Measurements from ENCODE around the gene FANCB. TPM values are rescaled to one million over a fixed set of nuclear protein-coding genes. Genes with fewer than 3 reads are reported as not detected.
A peak's percentile ranks its signal among the peaks of the same experiment; 100 is the strongest.

FANCB gene
- total and polyA plus RNA-seq, 2 donors (not counting 1 experiment from before 2014, with no cell fraction given): 3.1 to 3.9 TPM

DNA sequence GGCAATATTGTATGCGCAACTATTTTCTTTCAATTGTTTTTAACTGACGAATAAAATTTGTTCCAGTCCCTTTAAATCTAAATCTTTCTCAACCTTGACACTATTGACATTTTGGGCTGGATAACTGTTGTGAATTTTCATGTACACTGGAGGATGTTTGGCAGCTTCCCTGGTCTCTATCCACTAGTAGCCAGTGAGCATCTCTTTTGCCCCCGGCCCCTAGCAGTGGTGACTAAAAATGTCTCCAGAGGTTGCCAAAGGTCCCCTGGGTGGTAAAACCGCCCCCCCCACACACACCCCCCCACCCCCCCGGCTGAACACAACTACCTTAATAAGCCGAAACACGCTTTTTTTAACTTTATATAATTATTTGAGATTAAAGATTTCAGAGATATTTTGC, 514 bp downstream of the FANCB start:
- peak overlapping the region in 4 of 5 experiments; percentile 61 to 74 (median 68) for H3K4me3 ChIP-seq (ENCODE audit: control extremely low read depth in 1 of 5, extremely low read depth in 1 of 5, insufficient read depth in 1 of 5, low read depth in 2 of 5, low read length in 4 of 5)
- peaks cover 7 to 11% of the 10 kb centered on the region in 2 donors for H3K4me1 ChIP-seq (ENCODE audit: control insufficient read depth in 2 of 2, insufficient read depth in 2 of 2, low read length in 2 of 2)
- DNase-seq (no peak), ATAC-seq (ENCODE audit: low read depth) (no peak)
- H2AFZ ChIP-seq (ENCODE audit: insufficient read depth, low read depth, low read length, poor library complexity, severe bottlenecking): peak overlapping the region; percentile 79
- Mint-ChIP-seq H3K4me3 (peak overlapping the region; percentile 92), H3K4me1 (peaks cover 12% of the 10 kb centered on the region), H3K27ac (no peak overlapping the region), H3K27me3 (no peaks in the 10 kb centered on the region), H3K9me3 (ENCODE audit: insufficient read depth) (no peaks in the 10 kb centered on the region)
- POLR2A ChIA-PET: interaction anchor here (0.6 to 0.7 kb wide), 2 partner anchors 866 to 885 kb away, joined by 3 to 7 read pairs; partner anchors contain the start of gene CA5B
- peak overlapping the region in 1 of 2 donors; percentile 74 for H3K27ac ChIP-seq (ENCODE audit: low read length in 2 of 2)
- CTCF ChIA-PET: no interaction called here
- intact Hi-C loops (cut with micrococcal nuclease): loop anchor here (2.0 to 10.0 kb wide), 4 partner anchors 200 to 982 kb away; partner anchors contain the start of genes AP1S2 and ZRSR2
- no peaks in the 10 kb centered on the region for H3K9me3 ChIP-seq (ENCODE audit: control extremely low read depth in 1 of 3, control insufficient read depth in 2 of 3, insufficient read depth in 1 of 3, low read length in 2 of 3)
- WGBS (ENCODE audit: insufficient coverage): no CpG with 5 or more reads among the region's 7 CpGs
- H3K27me3 ChIP-seq (replicated peaks in 1 of 4; ENCODE audit: control extremely low read depth in 1 of 4, control insufficient read depth in 3 of 4, insufficient read depth in 4 of 4, low read length in 3 of 4): no peaks in the 10 kb centered on the region
- H4K20me1 ChIP-seq (ENCODE audit: control insufficient read depth, insufficient read depth, low read length, poor library complexity, severe bottlenecking): no peaks in the 10 kb centered on the region
- no peak for TF ChIP-seq EZH2 (IDR thresholded peaks at IDR 0.05; ENCODE audit: borderline replicate concordance, insufficient read depth, low read depth, low read length, poor library complexity, severe bottlenecking)
- TF ChIP-seq, protein P1, sequence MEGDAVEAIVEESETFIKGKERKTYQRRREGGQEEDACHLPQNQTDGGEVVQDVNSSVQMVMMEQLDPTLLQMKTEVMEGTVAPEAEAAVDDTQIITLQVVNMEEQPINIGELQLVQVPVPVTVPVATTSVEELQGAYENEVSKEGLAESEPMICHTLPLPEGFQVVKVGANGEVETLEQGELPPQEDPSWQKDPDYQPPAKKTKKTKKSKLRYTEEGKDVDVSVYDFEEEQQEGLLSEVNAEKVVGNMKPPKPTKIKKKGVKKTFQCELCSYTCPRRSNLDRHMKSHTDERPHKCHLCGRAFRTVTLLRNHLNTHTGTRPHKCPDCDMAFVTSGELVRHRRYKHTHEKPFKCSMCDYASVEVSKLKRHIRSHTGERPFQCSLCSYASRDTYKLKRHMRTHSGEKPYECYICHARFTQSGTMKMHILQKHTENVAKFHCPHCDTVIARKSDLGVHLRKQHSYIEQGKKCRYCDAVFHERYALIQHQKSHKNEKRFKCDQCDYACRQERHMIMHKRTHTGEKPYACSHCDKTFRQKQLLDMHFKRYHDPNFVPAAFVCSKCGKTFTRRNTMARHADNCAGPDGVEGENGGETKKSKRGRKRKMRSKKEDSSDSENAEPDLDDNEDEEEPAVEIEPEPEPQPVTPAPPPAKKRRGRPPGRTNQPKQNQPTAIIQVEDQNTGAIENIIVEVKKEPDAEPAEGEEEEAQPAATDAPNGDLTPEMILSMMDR (IDR thresholded peaks at IDR 0.05): no peak
- peak overlapping the region; percentile 72 for H3K4me2 ChIP-seq (replicated peaks; ENCODE audit: low read depth, low read length, poor library complexity, severe bottlenecking)
- H3K36me3 ChIP-seq (replicated peaks in 1 of 2; ENCODE audit: control extremely low read depth in 1 of 2, control insufficient read depth in 1 of 2, extremely low read depth in 1 of 2, insufficient read depth in 2 of 2, low read length in 1 of 2): no peaks in the 10 kb centered on the region
- peak overlapping the region; percentile 73 for H3K9ac ChIP-seq (ENCODE audit: low read length)
- H3K79me2 ChIP-seq (ENCODE audit: control insufficient read depth, insufficient read depth, low read length): peaks cover 4% of the 10 kb centered on the region

DNA sequence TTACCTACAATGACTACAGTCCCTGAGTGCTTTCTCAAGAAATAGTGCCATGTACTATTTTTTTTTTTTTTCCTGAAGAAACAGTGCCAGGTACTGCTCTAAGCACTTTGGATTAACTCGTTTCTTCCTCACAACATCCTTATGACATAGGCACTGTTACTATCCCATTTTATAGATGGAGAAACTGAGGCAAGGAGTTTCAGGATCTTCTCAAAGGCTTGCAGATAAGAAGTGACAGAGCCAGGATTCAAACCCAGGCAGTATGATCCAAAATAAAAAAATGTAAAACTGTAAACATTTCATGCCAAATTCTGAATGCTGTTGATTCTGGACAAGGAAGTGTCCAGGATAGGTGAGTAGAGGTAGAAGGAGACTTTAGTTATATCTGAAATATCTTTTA, 1.1 kb downstream of the FANCB start:
- H3K27me3 Mint-ChIP-seq: no peaks in the 10 kb centered on the region
- peaks cover 10% of the 10 kb centered on the region for H3K4me1 Mint-ChIP-seq
- H3K27ac Mint-ChIP-seq: no peak overlapping the region
- Histone ChIP-seq H4K20me1 (ENCODE audit: control insufficient read depth, insufficient read depth, low read length, poor library complexity, severe bottlenecking) (no peaks in the 10 kb centered on the region), H3K36me3 (replicated peaks in 1 of 2; ENCODE audit: control extremely low read depth in 1 of 2, control insufficient read depth in 1 of 2, extremely low read depth in 1 of 2, insufficient read depth in 2 of 2, low read length in 1 of 2) (no peaks in the 10 kb centered on the region), H3K79me2 (ENCODE audit: control insufficient read depth, insufficient read depth, low read length) (peaks cover 4% of the 10 kb centered on the region), H3K9ac (ENCODE audit: low read length) (no peak overlapping the region), H3K4me1 (ENCODE audit: control insufficient read depth in 2 of 2, insufficient read depth in 2 of 2, low read length in 2 of 2) (peaks cover 7 to 11% of the 10 kb centered on the region in 2 donors), H2AFZ (ENCODE audit: insufficient read depth, low read depth, low read length, poor library complexity, severe bottlenecking) (no peak overlapping the region), H3K9me3 (ENCODE audit: control extremely low read depth in 1 of 3, control insufficient read depth in 2 of 3, insufficient read depth in 1 of 3, low read length in 2 of 3) (no peaks in the 10 kb centered on the region), H3K4me2 (replicated peaks; ENCODE audit: low read depth, low read length, poor library complexity, severe bottlenecking) (no peak overlapping the region), H3K27ac (ENCODE audit: low read length in 2 of 2) (no peak overlapping the region), H3K4me3 (ENCODE audit: control extremely low read depth in 1 of 5, extremely low read depth in 1 of 5, insufficient read depth in 1 of 5, low read depth in 2 of 5, low read length in 4 of 5) (no peak overlapping the region), H3K27me3 (replicated peaks in 1 of 4; ENCODE audit: control extremely low read depth in 1 of 4, control insufficient read depth in 3 of 4, insufficient read depth in 4 of 4, low read length in 3 of 4) (no peaks in the 10 kb centered on the region)
- no CpG with 5 or more reads among the region's 1 CpG for WGBS (ENCODE audit: insufficient coverage)
- no peaks in the 10 kb centered on the region for H3K9me3 Mint-ChIP-seq (ENCODE audit: insufficient read depth)
- CTCF ChIA-PET: no interaction called here
- intact Hi-C loops (cut with micrococcal nuclease): loop anchor here (2.0 to 10.0 kb wide), 4 partner anchors 199 to 983 kb away; partner anchors contain the start of genes AP1S2 and ZRSR2
- ATAC-seq (ENCODE audit: low read depth) (no peak), DNase-seq (no peak)
- POLR2A ChIA-PET: interaction anchor here (0.7 kb wide), 1 partner anchor 885 kb away, joined by 7 read pairs; no protein-coding TSS in a partner anchor
- H3K4me3 Mint-ChIP-seq: peak overlapping the region; percentile 59
- TF ChIP-seq, protein P1 (IDR thresholded peaks at IDR 0.05): no peak
- no peak for TF ChIP-seq EZH2 (IDR thresholded peaks at IDR 0.05; ENCODE audit: borderline replicate concordance, insufficient read depth, low read depth, low read length, poor library complexity, severe bottlenecking)
